HEK293 (cell line): ENCODE measurements around the gene TM6SF1.

Source experiments
- CTCF ChIA-PET: fragments of 350-600 bp; formaldehyde crosslinking; extraction: SDS; loops from one replicate; lab custom pipeline; 2021; ENCODE audit warnings: antibody characterized with exemption; lab: Yijun Ruan, JAX
- POLR2A ChIA-PET: fragments of 300-600 bp; formaldehyde crosslinking; extraction: SDS; loops from one replicate; lab custom pipeline; 2020; ENCODE audit warnings: antibody characterized with exemption, inconsistent platforms; lab: Yijun Ruan, JAX
- H3K27ac ChIP-seq: fragments of 200-500 bp; sonication (Bioruptor generic); 2 replicates; pipeline ENCODE4 v1.5.1; 2014; ENCODE audit warnings: low read depth, low read length, control low read depth, inconsistent platforms; ENCODE audit errors: extremely low read depth
- H3K36me3 ChIP-seq, 2 experiments: fragments of 200-500 bp in 1 of 2; sonication (Bioruptor generic) in 1 of 2; 1 replicate in 1 of 2; 2 replicates in 1 of 2; pipeline ENCODE4 v1.5.1; 2014 to 2017; ENCODE audit warnings: inconsistent platforms in 2 of 2, low read length in 2 of 2; ENCODE audit not compliant: control insufficient read depth in 2 of 2, insufficient read depth in 1 of 2
- H3K4me1 ChIP-seq: fragments of 200-500 bp; sonication (Bioruptor generic); 2 replicates; pipeline ENCODE4 v1.5.1; 2014; ENCODE audit warnings: mild to moderate bottlenecking, low read length, inconsistent platforms; ENCODE audit not compliant: control insufficient read depth, insufficient read depth
- H3K4me3 ChIP-seq: 2 replicates; pipeline ENCODE4 v1.5.1; 2011; ENCODE audit warnings: low read depth, mild to moderate bottlenecking, control low read depth, low read length, moderate library complexity
- H3K9me3 ChIP-seq: fragments of 200-500 bp; sonication (Bioruptor generic); 2 replicates; pipeline ENCODE4 v1.5.1; 2014; ENCODE audit warnings: low read depth, low read length, inconsistent platforms; ENCODE audit not compliant: control insufficient read depth, insufficient read depth
- HOXC10 ChIP-seq: sonication (generic); formaldehyde crosslinking; IDR thresholded peaks from 2 replicates; pipeline ENCODE4 v1.8.1; 2023; ENCODE audit warnings: mild to moderate bottlenecking, missing genetic modification reagents
- KLF16 ChIP-seq: fragments of 450-650 bp; formaldehyde crosslinking; IDR thresholded peaks from 2 replicates; pipeline ENCODE4 v1.5.1; 2017; ENCODE audit warnings: missing biosample characterization, missing genetic modification characterization
- KLF17 ChIP-seq: fragments of 450-650 bp; formaldehyde crosslinking; IDR thresholded peaks from 2 replicates; pipeline ENCODE4 v1.5.1; 2016; ENCODE audit warnings: missing biosample characterization, missing genetic modification characterization
- OSR2 ChIP-seq: fragments of 450-650 bp; formaldehyde crosslinking; IDR thresholded peaks from 2 replicates; pipeline ENCODE4 v1.5.1; 2016; ENCODE audit warnings: missing biosample characterization, missing genetic modification characterization
- REST ChIP-seq: fragments of 450-650 bp; formaldehyde crosslinking; IDR thresholded peaks from 2 replicates; pipeline ENCODE4 v1.5.1; 2016; ENCODE audit warnings: missing biosample characterization, missing genetic modification characterization
- SCRT1 ChIP-seq: fragments of 450-650 bp; formaldehyde crosslinking; IDR thresholded peaks from 2 replicates; pipeline ENCODE4 v1.5.1; 2016; ENCODE audit warnings: missing biosample characterization, missing genetic modification characterization, borderline replicate concordance
- SETDB1 ChIP-seq: IDR thresholded peaks from one replicate; pipeline ENCODE4 v1.6.1; 2017; ENCODE audit warnings: mild to moderate bottlenecking, low read length, moderate library complexity, mixed read lengths; ENCODE audit not compliant: insufficient read length
- SP2 ChIP-seq: fragments of 450-650 bp; formaldehyde crosslinking; IDR thresholded peaks from 2 replicates; pipeline ENCODE4 v1.5.1; 2016; ENCODE audit warnings: missing biosample characterization, missing genetic modification characterization
- TSHZ1 ChIP-seq: fragments of 450-650 bp; formaldehyde crosslinking; IDR thresholded peaks from 2 replicates; pipeline ENCODE4 v1.5.1; 2016; ENCODE audit warnings: missing biosample characterization, missing genetic modification characterization, borderline replicate concordance
- ZEB2 ChIP-seq: fragments of 450-650 bp; formaldehyde crosslinking; IDR thresholded peaks from 2 replicates; pipeline ENCODE4 v1.5.1; 2016; ENCODE audit warnings: missing biosample characterization, missing genetic modification characterization
- ZFP3 ChIP-seq: fragments of 450-650 bp; formaldehyde crosslinking; IDR thresholded peaks from 2 replicates; pipeline ENCODE4 v1.5.1; 2016; ENCODE audit warnings: low read depth, missing biosample characterization, missing genetic modification characterization
- ZNF112 ChIP-seq: fragments of 450-650 bp; formaldehyde crosslinking; IDR thresholded peaks from 2 replicates; pipeline ENCODE4 v1.5.0; 2017; ENCODE audit warnings: missing biosample characterization, missing genetic modification characterization
- ZNF426 ChIP-seq: fragments of 450-650 bp; formaldehyde crosslinking; IDR thresholded peaks from 2 replicates; pipeline ENCODE4 v1.5.1; 2017; ENCODE audit warnings: missing biosample characterization, missing genetic modification characterization, mild to moderate bottlenecking, inconsistent platforms, moderate library complexity
- ZNF585B ChIP-seq: fragments of 450-650 bp; formaldehyde crosslinking; IDR thresholded peaks from 2 replicates; pipeline ENCODE4 v1.5.1; 2016; ENCODE audit warnings: missing biosample characterization, missing genetic modification characterization
- ZNF621 ChIP-seq: fragments of 450-650 bp; formaldehyde crosslinking; IDR thresholded peaks from 2 replicates; pipeline ENCODE4 v1.5.1; 2017; ENCODE audit warnings: missing biosample characterization, missing genetic modification characterization
- TF ChIP-seq, protein P1 (sequence below): fragments of 450-650 bp; formaldehyde crosslinking; IDR thresholded peaks from 2 replicates; pipeline ENCODE4 v1.5.1; 2016; ENCODE audit warnings: missing biosample characterization, missing genetic modification characterization, low read depth

The TM6SF1 gene

DNA sequence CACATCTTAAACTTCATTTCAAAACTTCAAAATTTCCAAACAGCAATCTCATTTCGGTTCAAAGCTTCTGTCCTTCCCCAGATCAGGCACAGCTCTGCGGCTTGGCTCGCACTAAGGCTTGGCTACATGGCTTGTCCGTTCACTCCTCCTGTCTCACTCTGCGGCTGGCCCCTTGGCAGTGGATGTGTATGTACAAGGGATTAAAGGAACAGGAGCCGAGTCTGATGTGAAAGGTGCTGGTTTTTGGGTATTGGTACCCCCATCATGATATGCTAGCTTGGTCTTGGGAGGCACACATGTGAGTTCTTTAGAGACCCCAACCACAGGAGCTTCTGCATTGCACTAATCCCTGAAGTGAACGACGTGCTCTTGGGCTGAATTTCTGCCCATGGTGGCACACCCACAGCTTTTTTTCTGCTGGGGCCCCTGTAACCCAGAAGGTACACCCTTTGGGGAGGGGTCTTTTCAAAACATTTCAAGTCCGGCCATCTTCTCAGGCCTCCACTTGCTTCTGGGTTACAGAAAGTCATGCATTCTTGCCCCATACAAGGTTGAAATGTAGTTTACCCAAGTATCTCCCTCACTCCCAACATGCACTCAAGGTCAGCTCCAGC, 12.6 kb downstream of the TM6SF1 start (continued):
- no peak for TF ChIP-seq TSHZ1
- TF ChIP-seq SCRT1 (tag by site-specific recombination) = no peak
- TF ChIP-seq SETDB1 = no peak
- TF ChIP-seq, all 188 proteins: peak for 0

DNA sequence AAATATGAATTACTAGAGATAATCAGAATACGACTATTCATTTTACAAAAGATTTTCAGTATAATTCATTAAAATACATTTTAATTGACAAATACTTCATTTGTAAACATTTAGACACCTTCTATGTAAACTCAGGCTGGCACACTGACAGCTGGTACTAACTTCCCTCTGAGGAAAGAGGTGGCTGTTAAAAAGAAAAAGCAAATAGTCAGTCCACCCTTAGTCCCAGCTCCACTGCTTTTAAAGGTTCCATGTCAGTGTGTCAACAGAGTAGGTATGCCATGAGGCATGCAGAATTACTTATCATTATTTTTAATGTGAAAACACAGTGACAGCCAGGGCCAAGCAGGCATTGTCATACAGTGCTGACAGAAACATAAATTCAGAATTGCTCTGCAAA, 16.1 kb downstream of the TM6SF1 start:
- Histone ChIP-seq H3K27ac (no peak overlapping the region), H3K4me1 (no peaks in the 10 kb centered on the region), H3K4me3 (no peak overlapping the region), H3K9me3 (no peaks in the 10 kb centered on the region), H3K36me3 (peaks cover 0 to 3% of the 10 kb centered on the region in 2 experiments; a peak in 2 of 3 replicates)
- ChIA-PET POLR2A (no interaction called here), CTCF (no interaction called here)
- TF ChIP-seq SP2 (tag by site-specific recombination) (no peak), ZEB2 (tag by site-specific recombination) (no peak), REST (no peak), KLF16 (tag by site-specific recombination) (no peak), ZNF585B (tag by site-specific recombination) (no peak), ZFP3 (tag by site-specific recombination) (no peak), KLF17 (no peak), ZNF112 (no peak), ZNF426 (tag by site-specific recombination) (no peak), TSHZ1 (no peak), OSR2 (tag by site-specific recombination) (no peak), HOXC10 (CRISPR knock-in tag) (no peak), ZNF621 (tag by site-specific recombination) (no peak)
- TF ChIP-seq, protein P1, sequence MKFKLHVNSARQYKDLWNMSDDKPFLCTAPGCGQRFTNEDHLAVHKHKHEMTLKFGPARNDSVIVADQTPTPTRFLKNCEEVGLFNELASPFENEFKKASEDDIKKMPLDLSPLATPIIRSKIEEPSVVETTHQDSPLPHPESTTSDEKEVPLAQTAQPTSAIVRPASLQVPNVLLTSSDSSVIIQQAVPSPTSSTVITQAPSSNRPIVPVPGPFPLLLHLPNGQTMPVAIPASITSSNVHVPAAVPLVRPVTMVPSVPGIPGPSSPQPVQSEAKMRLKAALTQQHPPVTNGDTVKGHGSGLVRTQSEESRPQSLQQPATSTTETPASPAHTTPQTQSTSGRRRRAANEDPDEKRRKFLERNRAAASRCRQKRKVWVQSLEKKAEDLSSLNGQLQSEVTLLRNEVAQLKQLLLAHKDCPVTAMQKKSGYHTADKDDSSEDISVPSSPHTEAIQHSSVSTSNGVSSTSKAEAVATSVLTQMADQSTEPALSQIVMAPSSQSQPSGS = no peak
